ENCODE data around the gene YLPM1. TPM values are rescaled to one million over a fixed set of nuclear protein-coding genes. Genes with fewer than 3 reads are reported as not detected.

YLPM1 gene
- total and polyA plus RNA-seq, 2 donors (not counting 1 experiment from before 2014, with no cell fraction given) = 22.4 to 116 TPM

DNA sequence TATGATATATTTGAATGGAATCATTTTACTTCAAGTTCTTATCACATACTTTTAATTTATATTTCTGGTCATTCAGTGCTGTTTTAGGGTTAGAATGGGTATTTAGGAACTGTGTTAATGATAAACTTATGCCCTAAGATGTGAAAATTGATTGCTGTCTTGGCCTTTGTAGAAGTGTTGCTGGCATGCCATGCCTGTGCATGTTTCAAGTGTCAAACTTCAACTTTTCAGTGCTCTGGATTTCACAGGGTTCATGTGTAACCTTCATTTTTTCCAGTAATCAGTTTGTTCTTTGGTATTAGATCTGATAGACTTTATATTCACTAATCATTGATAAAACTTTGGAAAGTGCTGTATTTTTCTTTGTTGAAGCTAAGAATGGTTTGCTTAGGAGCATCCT, 36.6 kb downstream of the YLPM1 start:
- Mint-ChIP-seq H3K27me3 (no peaks in the 10 kb centered on the region), H3K4me1 (peaks cover 7% of the 10 kb centered on the region), H3K9me3 (ENCODE audit: insufficient read depth) (no peaks in the 10 kb centered on the region), H3K4me3 (no peak overlapping the region), H3K27ac (no peak overlapping the region)
- Histone ChIP-seq H3K4me2 (replicated peaks; ENCODE audit: low read depth, low read length, poor library complexity, severe bottlenecking) (no peak overlapping the region), H3K9ac (ENCODE audit: low read length) (no peak overlapping the region), H3K36me3 (replicated peaks in 1 of 2; ENCODE audit: control extremely low read depth in 1 of 2, control insufficient read depth in 1 of 2, extremely low read depth in 1 of 2, insufficient read depth in 2 of 2, low read length in 1 of 2) (peaks cover 14 to 72% of the 10 kb centered on the region in 2 experiments), H3K27ac (ENCODE audit: low read length in 2 of 2) (no peak overlapping the region), H4K20me1 (ENCODE audit: control insufficient read depth, insufficient read depth, low read length, poor library complexity, severe bottlenecking) (no peaks in the 10 kb centered on the region), H2AFZ (ENCODE audit: insufficient read depth, low read depth, low read length, poor library complexity, severe bottlenecking) (no peak overlapping the region), H3K9me3 (ENCODE audit: control extremely low read depth in 1 of 3, control insufficient read depth in 2 of 3, insufficient read depth in 1 of 3, low read length in 2 of 3) (no peaks in the 10 kb centered on the region), H3K4me1 (ENCODE audit: control insufficient read depth in 2 of 2, insufficient read depth in 2 of 2, low read length in 2 of 2) (no peaks in the 10 kb centered on the region), H3K4me3 (ENCODE audit: control extremely low read depth in 1 of 5, extremely low read depth in 1 of 5, insufficient read depth in 1 of 5, low read depth in 2 of 5, low read length in 4 of 5) (no peak overlapping the region), H3K79me2 (ENCODE audit: control insufficient read depth, insufficient read depth, low read length) (peaks cover 52% of the 10 kb centered on the region), H3K27me3 (replicated peaks in 1 of 4; ENCODE audit: control extremely low read depth in 1 of 4, control insufficient read depth in 3 of 4, insufficient read depth in 4 of 4, low read length in 3 of 4) (no peaks in the 10 kb centered on the region)
- intact Hi-C loops (cut with micrococcal nuclease) = loop anchor here (10.0 kb wide), 1 partner anchor 115 kb away; no protein-coding TSS in a partner anchor
- TF ChIP-seq, protein P1, sequence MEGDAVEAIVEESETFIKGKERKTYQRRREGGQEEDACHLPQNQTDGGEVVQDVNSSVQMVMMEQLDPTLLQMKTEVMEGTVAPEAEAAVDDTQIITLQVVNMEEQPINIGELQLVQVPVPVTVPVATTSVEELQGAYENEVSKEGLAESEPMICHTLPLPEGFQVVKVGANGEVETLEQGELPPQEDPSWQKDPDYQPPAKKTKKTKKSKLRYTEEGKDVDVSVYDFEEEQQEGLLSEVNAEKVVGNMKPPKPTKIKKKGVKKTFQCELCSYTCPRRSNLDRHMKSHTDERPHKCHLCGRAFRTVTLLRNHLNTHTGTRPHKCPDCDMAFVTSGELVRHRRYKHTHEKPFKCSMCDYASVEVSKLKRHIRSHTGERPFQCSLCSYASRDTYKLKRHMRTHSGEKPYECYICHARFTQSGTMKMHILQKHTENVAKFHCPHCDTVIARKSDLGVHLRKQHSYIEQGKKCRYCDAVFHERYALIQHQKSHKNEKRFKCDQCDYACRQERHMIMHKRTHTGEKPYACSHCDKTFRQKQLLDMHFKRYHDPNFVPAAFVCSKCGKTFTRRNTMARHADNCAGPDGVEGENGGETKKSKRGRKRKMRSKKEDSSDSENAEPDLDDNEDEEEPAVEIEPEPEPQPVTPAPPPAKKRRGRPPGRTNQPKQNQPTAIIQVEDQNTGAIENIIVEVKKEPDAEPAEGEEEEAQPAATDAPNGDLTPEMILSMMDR (IDR thresholded peaks at IDR 0.05) = no peak
- no peak for TF ChIP-seq EZH2 (IDR thresholded peaks at IDR 0.05; ENCODE audit: borderline replicate concordance, insufficient read depth, low read depth, low read length, poor library complexity, severe bottlenecking)
- POLR2A ChIA-PET = no interaction called here
- DNase-seq (no peak), ATAC-seq (ENCODE audit: low read depth) (no peak)
- CTCF ChIA-PET = no interaction called here

DNA sequence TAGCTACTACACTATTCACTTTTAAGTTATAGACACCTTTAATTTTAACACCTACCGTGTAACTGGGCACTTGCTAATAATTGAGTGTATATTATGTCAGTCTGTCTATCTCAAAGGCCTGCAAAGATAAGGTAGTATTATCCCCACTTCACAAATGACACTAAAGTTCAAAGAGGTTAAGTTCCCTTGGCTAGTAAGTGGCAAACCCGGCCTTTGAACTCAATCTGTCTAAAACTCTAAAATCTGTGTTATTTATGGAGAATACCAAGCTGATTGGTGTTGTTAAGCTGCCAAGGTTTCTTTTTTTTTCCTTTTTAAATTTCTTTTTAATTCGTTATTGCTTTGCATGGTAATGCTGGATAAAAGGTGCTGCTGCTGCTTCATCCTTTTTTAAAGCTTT, 37.7 kb downstream of the YLPM1 start:
- H3K4me3 ChIP-seq (ENCODE audit: control extremely low read depth in 1 of 5, extremely low read depth in 1 of 5, insufficient read depth in 1 of 5, low read depth in 2 of 5, low read length in 4 of 5) = no peak overlapping the region
- no peak for ATAC-seq (ENCODE audit: low read depth)
- H3K9me3 ChIP-seq (ENCODE audit: control extremely low read depth in 1 of 3, control insufficient read depth in 2 of 3, insufficient read depth in 1 of 3, low read length in 2 of 3) = no peaks in the 10 kb centered on the region
- Mint-ChIP-seq H3K27ac (no peak overlapping the region), H3K27me3 (no peaks in the 10 kb centered on the region), H3K9me3 (ENCODE audit: insufficient read depth) (no peaks in the 10 kb centered on the region), H3K4me1 (no peaks in the 10 kb centered on the region), H3K4me3 (no peak overlapping the region)
- no CpG with 5 or more reads among the region's 3 CpGs for WGBS (ENCODE audit: insufficient coverage)
- ChIA-PET CTCF (no interaction called here), POLR2A (no interaction called here)
- H3K4me2 ChIP-seq (replicated peaks; ENCODE audit: low read depth, low read length, poor library complexity, severe bottlenecking) = no peak overlapping the region
- H3K36me3 ChIP-seq (replicated peaks in 1 of 2; ENCODE audit: control extremely low read depth in 1 of 2, control insufficient read depth in 1 of 2, extremely low read depth in 1 of 2, insufficient read depth in 2 of 2, low read length in 1 of 2) = peaks cover 14 to 69% of the 10 kb centered on the region in 2 experiments
- TF ChIP-seq EZH2 (IDR thresholded peaks at IDR 0.05; ENCODE audit: borderline replicate concordance, insufficient read depth, low read depth, low read length, poor library complexity, severe bottlenecking) = no peak
- TF ChIP-seq, protein P1 (IDR thresholded peaks at IDR 0.05) = no peak
- no peak overlapping the region for H3K27ac ChIP-seq (ENCODE audit: low read length in 2 of 2)
- H4K20me1 ChIP-seq (ENCODE audit: control insufficient read depth, insufficient read depth, low read length, poor library complexity, severe bottlenecking) = no peaks in the 10 kb centered on the region
- no peak for DNase-seq
- intact Hi-C loops (cut with micrococcal nuclease) = no loop called here
- no peaks in the 10 kb centered on the region for H3K27me3 ChIP-seq (replicated peaks in 1 of 4; ENCODE audit: control extremely low read depth in 1 of 4, control insufficient read depth in 3 of 4, insufficient read depth in 4 of 4, low read length in 3 of 4)
- no peaks in the 10 kb centered on the region for H3K4me1 ChIP-seq (ENCODE audit: control insufficient read depth in 2 of 2, insufficient read depth in 2 of 2, low read length in 2 of 2)
- no peak overlapping the region for H2AFZ ChIP-seq (ENCODE audit: insufficient read depth, low read depth, low read length, poor library complexity, severe bottlenecking)
- H3K9ac ChIP-seq (ENCODE audit: low read length) = no peak overlapping the region
- H3K79me2 ChIP-seq (ENCODE audit: control insufficient read depth, insufficient read depth, low read length) = peaks cover 42% of the 10 kb centered on the region

All from B cell (primary cell).